NCI-H748 (cell line): ENCODE measurements around the gene FXYD6.

ENCODE experiments used
- DNase-seq: peaks from one replicate; lab custom pipeline; 2025; ENCODE audit not compliant: unreplicated experiment; lab: John Stamatoyannopoulos, UW

FXYD6 gene

GRCh38 chr11:117832511-117832910, 43.9 kb downstream of the FXYD6 start:
- DNase-seq = no peak

DNA sequence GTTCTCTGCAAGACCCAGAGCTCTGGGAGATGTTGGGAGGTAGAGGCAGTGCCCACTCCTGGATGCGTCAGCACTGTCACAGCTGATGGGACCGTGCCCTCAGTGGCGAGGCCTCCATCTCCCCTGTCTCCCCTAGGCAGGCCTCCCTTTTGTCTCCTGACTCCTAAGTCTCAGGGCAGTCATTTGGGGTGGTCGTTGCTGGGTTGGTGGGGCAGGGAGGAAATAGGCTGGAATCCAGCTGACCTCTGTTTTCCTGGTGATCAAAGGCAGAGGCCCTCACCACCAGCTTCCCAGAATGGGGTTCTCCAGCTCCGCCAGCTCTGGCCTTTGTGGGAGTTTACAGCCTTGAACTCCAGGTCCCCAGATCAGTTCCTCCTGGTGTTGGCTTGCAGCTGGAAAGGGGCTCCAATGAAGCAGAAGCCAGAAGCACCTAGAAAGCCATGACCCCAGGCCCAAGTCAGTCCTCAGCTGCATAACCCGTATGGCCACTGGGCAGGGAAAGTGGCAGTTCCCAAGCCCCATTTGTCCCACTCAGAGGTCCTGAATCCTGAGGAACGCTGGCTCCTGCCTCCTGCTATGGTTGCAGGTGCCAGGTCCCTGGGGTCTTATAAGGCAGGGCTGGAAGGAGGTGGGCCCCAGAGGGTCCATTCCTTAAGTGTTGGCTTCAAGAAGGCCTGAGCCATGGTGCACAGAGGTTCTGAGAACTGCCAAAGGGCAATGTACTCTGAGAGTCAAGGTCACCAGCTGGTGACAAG, 44.6 kb downstream of the FXYD6 start:
- no peak for DNase-seq

DNA sequence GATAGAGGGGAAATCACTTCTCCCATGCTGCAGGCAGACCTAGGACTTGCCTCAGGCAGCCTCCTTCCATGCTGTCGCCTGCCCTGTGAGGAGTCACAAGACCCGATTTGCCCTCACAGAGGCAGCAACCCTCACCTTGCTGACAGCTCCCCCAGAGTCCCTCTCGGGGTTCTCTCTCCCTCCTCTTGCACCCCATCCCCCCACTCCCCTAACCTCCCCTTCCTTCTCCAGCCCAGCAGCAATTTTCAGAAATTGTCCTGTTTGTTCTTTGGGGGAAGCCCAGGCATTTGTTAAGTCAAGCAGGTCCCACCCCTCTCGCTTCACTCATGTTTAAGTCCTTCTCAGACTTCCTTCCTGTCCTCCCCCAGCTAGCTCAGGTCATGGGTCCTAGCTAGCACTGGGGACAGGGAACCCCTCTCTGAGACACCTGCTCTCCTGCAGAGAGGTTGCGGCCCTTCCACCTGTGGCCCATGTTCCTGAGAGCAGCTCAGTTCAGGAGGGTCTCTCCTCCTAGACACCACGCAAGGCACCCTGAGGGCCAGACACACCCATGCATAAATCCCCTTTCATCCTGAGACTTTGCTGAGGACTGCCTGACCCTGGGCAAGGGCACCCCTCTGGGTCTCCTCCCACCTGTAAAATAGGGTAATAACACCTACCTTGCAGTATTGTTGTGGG, 45.6 kb downstream of the FXYD6 start:
- no peak for DNase-seq

GRCh38 chr11:117830072-117830471, 46.4 kb downstream of the FXYD6 start:
- no peak for DNase-seq

DNA sequence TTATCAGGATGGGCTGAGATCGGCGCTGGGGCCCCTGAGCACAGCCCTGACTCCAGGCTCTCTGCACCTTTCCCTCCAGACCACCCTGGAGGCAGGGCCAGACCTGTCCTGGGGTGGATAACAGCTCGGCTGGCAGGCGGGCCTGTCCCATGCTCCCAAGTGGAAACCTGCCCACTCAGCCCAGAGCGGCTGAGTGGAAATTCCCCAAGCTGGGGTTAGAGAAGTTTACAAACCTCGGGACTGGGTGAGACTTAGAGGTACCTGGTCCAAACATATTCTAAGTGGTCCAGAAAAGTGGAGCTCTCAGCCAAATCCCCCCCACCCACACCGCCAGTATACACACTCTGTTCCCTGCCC, 47.1 kb downstream of the FXYD6 start:
- no peak for DNase-seq

DNA sequence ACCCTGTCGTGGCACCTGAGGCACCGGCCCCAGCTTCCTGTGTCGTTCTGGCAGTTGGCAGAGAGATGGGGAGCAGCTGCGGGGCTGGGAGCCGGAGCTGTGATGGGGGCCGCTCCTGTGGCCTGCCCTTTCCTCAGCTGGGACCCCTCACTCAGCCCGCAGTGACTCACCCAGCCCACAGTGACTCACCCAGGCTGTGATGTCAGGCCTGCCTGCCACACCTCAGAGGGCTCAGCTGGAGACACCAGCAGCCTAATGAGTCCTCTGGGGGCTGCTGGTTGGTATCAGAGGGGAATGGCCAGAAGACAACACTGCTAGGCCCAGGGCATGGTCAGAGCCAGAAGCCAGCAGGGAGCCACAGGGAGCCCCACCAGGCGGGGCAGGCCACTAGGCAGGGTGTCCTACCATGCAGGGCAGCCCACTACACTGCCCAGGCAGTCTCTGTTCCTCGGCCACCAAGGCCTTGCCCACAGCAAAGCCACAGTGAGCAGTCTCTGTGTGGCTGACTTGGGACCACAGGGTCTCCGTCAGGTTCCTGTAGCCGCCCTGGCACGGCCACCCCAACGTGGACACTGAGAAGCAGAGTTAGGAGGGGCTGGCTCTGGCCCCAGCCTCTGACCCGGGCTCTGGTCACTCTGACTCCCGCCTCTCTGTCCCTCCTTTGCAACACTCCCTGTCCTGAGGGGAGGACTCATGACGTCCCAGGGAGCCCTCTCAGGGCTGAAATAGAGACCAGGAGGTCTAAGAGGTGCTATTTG, 47.7 kb downstream of the FXYD6 start:
- no peak for DNase-seq

DNA sequence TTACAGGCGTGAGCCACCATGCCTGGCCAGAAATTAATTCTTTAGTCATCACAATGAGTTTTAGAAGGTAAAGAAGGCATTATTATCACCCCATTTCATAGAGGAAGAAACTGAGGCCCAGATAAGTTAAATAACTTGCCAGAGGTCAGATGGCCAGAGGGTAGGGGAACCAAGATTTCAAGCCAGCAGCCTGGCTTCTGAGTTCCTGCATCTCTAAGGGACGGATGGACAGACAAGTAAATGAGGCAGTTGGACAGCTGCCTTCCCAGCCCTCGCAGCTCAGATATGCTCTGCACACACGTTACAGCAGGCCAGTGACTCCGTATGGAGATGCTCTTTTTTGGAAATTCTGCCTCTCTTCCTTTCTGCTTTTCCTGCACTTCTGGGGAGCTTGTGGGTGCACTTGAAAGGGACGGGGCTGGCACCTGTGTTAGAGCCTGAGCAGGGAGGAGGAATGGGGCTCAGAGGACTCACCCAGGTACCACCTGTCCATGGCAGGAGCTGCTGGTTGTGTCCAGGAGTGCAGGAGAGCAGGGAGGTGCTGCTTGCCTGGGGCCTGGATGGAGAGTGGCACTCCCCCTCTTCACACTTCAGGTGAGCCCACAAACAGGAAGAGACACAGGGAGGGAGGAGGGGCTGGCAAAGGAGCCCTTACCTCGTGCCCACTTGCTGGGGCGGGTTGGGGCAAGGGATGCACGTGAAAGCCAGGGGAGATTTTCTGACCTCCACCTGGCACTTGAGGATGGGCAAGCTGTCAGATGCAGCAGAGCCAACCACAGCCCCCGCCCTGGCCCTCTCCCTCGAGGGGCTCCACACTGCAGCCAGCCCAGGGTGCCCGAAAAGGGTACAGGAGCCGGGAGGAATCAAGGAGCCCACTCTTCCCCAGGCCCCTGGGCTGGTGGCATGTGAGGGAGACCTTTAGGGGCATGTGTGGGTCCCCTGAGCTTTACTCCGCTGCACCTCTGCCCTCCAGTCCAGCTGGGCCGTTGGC, 48.6 kb downstream of the FXYD6 start:
- DNase-seq = no peak

DNA sequence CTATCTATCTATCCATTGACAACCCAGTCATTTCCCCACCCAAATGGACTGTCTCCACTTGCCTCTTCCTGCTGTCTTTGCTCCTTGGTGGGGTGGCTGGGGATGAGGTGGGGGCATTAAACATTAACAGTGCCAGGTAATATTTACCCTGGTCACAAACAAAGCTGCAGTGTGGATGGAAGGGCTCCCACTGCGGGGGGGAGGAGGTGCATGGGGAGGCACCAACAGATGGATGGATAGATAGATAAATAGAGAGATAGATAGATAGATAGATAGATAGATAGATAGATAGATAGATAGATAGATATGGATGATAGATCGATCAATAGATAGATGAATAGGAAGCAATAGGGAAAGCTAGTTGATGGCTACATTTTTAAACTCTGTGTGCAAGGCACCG, 49.6 kb downstream of the FXYD6 start:
- DNase-seq = no peak

- no peak for DNase-seq
Measured at GRCh38 chr11:117826190-117826570, 50.3 kb downstream of the FXYD6 start.

DNA sequence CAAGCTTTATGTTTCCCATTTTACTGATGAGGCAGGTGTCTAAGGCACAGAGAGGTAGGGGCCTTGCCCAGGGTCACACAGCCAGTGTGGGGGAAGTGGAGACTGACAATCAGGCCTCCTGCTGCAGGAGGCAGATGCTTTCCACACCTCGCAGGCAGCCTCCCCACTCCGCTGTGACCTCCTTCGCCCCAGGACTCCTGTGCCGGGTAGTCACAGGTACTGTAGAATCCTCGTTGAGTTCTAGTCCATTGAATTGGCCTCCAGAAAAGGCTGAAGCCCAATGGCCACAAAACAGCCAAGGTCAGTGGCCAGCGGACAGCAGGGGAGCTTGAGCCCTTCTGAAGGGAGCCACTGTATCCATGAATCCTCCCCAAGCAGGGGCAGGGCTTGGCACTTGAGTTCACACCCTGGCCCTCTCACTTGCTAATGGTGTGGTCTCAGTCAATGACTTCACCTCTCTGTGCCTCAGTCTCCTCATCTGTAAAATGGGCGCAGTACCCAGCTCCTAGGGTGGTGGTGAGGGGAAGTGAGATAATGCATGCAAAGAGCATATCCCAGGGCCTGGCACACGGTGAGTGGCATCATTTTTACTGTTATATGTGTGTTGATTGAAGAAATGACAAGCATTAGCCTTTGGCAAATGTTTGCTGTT, 50.8 kb downstream of the FXYD6 start:
- no peak for DNase-seq

DNA sequence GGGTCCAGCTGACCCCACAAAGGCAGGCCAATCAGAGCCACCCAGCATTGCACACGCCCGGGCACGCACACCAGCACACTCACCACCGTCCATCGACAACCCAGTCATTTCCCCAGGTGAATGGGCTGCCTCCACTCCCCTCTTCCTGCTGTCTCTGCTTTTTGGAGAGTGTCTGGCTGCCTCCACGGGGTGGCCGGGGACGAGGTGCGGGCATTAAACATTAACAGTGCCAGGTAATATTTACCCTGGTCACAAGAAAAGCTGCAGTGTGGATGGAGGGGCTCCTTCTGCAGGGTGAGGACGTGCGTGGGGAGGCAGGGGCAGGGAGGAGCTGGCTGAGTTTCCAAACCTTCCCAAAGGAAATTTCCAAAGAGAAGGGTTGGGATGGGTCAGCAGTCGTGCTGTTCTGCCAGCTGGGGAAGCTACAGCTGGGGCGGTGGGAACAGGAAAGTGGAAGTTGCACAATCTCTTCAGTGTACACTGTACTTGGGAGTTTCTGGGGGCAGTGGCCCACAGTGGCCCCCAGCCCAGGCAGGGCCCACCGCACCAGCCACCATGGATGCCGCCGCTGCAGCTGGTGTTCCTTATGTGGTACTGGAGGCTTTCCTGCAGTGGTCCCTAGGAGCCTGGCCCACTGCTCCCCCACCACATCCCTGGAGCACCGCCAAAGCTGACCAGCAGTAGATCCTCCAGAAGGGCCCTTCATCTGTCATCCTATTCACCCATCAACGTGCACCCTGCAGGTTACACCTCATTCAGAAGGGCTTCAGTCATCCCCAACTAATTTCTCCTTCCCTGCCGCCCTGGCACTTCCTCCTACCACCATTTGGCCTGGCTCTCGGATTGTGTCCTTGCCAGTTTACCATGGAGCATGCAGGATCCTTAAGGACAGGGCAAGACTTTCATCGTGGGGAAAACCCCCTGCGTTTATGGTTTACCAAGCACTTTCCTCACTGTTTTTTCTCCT, 51.6 kb downstream of the FXYD6 start, which contains the start of gene FXYD2:
Gene FXYD2 (minus strand): TSS at position 174 of the 967 bp plus-strand sequence. CDS start 66 bp downstream, at position 108.
- DNase-seq = no peak

GRCh38 chr11:117823946-117824420, 52.5 kb downstream of the FXYD6 start:
- no peak for DNase-seq

- DNase-seq = no peak
Measured at GRCh38 chr11:117823294-117823945, 53.0 kb downstream of the FXYD6 start.

DNA sequence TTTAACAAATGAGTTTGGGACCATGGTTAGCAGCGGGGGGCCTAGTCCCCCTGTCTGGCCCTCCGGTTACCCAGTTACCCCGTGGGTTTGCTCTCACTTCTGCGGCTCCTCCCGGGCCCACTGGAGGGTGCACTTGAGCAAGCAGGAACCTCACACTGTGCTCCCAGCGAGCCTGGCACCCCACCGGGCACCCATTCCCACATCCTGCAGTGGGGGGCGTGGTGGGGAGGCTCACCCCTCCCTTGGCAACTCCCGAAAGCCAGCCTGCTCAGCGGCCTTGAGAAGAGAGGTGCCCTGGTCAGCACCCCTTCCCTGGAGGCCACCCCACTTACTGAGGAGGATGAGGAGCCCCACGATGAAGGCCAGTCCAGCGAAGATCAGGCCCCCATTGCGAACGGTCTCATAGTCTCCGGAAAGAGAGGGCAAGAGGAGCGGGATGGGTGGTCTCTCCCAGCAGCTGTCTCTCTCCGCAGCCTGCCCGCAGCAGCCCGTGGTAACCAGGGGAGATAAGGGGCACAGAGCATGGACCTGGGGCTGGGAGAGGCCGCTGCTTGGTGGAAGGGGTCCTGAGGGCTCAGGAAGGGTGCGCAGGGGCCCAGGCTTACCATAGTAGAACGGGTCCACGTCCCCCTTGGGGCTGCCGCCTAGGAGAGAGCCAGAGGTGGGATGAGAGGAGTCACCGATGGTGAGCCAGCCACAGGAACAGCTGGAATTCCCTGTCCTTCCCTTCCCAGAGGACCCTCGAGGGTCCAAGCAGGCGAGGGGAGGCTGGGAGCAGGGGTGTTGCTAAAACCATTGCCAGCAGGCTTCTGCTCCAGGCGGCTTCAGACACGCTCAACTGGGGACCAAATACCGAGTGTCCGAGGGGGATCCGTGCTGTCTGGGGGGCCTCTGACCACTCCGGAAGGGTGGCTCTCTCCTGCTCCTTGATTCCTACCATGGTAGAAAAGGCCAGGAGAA, 54.1 kb downstream of the FXYD6 start:
- DNase-seq = peak; percentile 33

DNA sequence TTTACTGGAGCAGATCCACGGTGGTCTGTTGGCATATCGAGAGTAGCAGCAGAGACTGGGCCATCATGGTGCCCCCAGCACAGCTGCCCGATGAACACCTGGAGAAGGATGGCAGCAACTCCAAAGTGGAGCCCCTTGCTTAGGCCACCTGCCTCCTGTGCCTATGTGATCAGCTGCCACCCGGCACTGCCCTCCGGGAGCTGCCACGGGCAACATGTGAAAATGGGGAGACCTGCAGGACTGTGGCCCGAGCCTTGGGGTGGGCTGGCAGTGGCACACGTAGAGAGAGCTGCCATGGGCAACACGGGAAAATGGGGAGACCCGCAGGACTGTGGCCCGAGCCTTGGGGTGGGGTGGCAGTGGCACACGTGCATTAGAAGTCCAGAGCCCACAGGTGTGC, 55.0 kb downstream of the FXYD6 start:
- no peak for DNase-seq

DNA sequence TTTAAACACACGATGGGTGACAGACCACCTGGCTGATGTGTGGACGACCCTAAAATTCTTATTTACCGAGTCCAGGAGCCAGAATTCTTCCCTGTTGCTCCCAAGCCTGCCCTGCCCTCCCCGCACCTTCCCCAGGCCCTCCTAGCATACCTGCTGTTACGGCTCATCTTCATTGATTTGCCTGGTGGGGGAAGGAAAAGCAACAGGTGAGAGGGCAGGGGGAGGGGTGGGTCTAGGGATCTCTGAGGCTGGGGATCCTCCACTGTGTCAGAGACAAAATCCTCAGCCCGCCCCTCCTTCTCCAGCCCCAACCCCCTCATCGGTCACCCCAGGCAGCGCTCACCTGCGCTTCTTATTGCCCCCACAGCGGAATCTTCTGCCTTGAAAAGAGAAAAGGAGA, 55.9 kb downstream of the FXYD6 start:
- DNase-seq = no peak

- DNase-seq = peak; percentile 63
Measured at GRCh38 chr11:117820071-117820470, 56.4 kb downstream of the FXYD6 start.
